Loucy (cell line): Measurements from ENCODE around the gene FZR1.

Experiments used
- EZH2phosphoT487 ChIP-seq: fragments of 200-600 bp; IDR thresholded peaks from 2 replicates; pipeline ENCODE4 v1.6.1; 2018; ENCODE audit warnings: antibody characterized with exemption, mild to moderate bottlenecking, moderate library complexity, borderline replicate concordance
- TF ChIP-seq, protein P1 (sequence below): fragments of 200-600 bp; sonication (generic); conservative IDR thresholded peaks from 2 replicates; pipeline ENCODE4 v1.5.1; 2014; ENCODE audit warnings: mild to moderate bottlenecking, antibody characterized with exemption, low read length

DNA sequence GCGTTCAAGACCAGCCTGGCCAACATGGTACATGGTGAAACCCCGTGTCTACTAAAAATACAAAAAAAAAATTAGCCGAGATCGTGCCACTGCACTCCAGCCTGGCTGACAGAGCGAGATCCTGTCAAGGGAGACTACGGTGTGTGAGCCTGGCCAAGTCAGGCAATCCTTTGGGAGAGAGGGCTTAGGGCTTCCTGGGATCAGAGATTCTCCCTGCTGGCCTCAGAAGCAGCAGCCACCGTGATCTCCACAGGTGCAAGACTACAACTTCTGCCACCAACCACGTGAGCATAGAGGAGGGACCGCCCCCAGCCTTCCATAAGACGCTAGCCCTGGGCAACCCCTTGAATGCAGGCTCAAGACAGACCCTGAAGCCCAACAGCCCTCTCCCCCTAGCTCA is 43.7 kb downstream of the FZR1 start:
- TF ChIP-seq, protein P1, sequence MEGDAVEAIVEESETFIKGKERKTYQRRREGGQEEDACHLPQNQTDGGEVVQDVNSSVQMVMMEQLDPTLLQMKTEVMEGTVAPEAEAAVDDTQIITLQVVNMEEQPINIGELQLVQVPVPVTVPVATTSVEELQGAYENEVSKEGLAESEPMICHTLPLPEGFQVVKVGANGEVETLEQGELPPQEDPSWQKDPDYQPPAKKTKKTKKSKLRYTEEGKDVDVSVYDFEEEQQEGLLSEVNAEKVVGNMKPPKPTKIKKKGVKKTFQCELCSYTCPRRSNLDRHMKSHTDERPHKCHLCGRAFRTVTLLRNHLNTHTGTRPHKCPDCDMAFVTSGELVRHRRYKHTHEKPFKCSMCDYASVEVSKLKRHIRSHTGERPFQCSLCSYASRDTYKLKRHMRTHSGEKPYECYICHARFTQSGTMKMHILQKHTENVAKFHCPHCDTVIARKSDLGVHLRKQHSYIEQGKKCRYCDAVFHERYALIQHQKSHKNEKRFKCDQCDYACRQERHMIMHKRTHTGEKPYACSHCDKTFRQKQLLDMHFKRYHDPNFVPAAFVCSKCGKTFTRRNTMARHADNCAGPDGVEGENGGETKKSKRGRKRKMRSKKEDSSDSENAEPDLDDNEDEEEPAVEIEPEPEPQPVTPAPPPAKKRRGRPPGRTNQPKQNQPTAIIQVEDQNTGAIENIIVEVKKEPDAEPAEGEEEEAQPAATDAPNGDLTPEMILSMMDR: no peak
- TF ChIP-seq EZH2phosphoT487: no peak
